ENCODE measurements around the gene MC3R.

The MC3R gene

DNA sequence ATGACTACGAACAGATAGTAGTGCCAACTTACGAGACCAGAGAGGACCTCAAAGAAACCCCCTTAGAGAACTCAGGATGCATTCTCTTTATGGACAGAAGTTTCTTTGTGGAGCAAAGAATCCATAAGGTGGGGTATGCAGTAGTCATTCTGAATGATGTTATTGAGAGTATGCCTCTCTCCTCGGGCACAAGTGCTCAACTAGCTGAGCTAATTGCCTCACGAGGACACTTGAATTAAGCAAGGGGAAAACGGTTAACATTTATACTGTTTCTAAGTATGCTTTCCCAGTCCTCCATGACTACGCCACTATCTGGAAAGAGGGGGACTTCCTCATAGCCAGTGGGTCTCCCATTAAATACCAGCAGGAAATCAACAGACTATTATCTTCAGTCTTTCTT is 25.6 kb downstream of the MC3R start:
- no peak for TF ChIP-seq CTCF (conservative IDR thresholded peaks at IDR 0.05; ENCODE audit: low read depth, low read length)
- no peak for DNase-seq (ENCODE audit: low read depth)
- H3K4me3 ChIP-seq (ENCODE audit: low read length) = no peak overlapping the region

- no peak for DNase-seq (ENCODE audit: low read depth)
- H3K4me3 ChIP-seq (ENCODE audit: low read length) = no peak overlapping the region
- no peak for TF ChIP-seq CTCF (conservative IDR thresholded peaks at IDR 0.05; ENCODE audit: low read depth, low read length)
These were observed 29.7 kb downstream of the MC3R start for GRCh38 chr20:56278196-56278595.

GRCh38 chr20:56285496-56285895 is 37.0 kb downstream of the MC3R start:
- TF ChIP-seq CTCF (conservative IDR thresholded peaks at IDR 0.05; ENCODE audit: low read depth, low read length) = no peak
- H3K4me3 ChIP-seq (ENCODE audit: low read length) = no peak overlapping the region
- no peak for DNase-seq (ENCODE audit: low read depth)

DNA sequence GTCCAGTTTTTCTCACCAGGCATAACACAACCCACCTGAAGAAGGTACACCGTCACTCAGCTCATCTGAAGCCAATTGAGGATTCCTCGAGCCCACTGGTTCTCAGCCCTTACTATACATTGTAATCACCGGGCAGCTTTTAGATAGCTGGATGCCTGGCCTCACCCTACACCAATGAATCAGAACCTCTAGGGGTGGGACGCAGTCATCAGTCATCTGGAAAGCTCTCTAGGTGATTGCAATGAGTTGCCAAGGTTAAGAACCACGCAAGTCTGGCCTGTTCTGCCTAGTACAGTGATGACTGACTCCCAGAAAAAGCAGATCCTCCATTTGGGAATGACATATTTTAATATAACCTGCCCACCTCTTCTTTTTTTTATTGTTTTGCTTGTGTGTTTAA is 41.1 kb downstream of the MC3R start:
- no peak for DNase-seq (ENCODE audit: low read depth)
- no peak overlapping the region for H3K4me3 ChIP-seq (ENCODE audit: low read length)
- TF ChIP-seq CTCF (conservative IDR thresholded peaks at IDR 0.05; ENCODE audit: low read depth, low read length) = no peak

DNA sequence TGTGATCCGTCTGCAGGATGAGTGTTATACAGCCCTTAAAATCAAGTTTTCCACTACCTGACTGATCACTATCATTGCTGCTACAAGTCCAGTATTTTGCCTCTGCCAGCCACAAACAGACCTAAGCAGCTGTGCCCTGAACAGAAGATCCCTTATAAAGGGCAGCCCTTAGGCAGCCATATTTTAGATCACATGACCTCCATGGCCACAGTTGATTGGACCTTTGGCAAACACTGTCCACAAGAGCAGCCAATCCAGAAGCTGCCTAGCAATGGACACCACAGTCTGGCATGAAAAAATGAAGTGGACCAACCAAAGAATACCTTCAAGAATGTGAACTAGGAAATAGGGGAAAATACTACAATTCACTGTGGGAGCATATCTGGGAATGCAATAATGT is 50.8 kb downstream of the MC3R start:
- TF ChIP-seq CTCF (conservative IDR thresholded peaks at IDR 0.05; ENCODE audit: low read depth, low read length) = no peak
- H3K4me3 ChIP-seq (ENCODE audit: low read length) = no peak overlapping the region
- DNase-seq (ENCODE audit: low read depth) = no peak

Measured in retinal pigment epithelial cell (primary cell).